GM23338 (cell line): ENCODE measurements around the gene PRIMPOL. TPM values are rescaled to one million over a fixed set of nuclear protein-coding genes. Genes with fewer than 3 reads are reported as not detected.

Experiments used
- ATAC-seq: fragments of 200-7000 bp; cut with Tn5 transposase; 3 replicates; pipeline ENCODE4 v1.9.1; 2020
- DNase-seq: peaks from one replicate; pipeline ENCODE4 v3.0.0-alpha.2; 2015; ENCODE audit warnings: low spot score
- H2AFZ ChIP-seq: fragments of 200-600 bp; sonication (generic); 2 replicates; pipeline ENCODE4 v1.8.0; 2016; ENCODE audit warnings: antibody characterized with exemption, mild to moderate bottlenecking, moderate library complexity
- H3F3A ChIP-seq: fragments of 200-600 bp; sonication (generic); replicated peaks from 2 replicates; pipeline ENCODE4 v1.8.0; 2017; ENCODE audit warnings: antibody characterized with exemption, mixed run types, low read depth
- H3K27ac ChIP-seq: fragments of 200-600 bp; sonication (generic); 2 replicates; pipeline ENCODE4 v1.6.1; 2016; ENCODE audit warnings: low read depth
- H3K27me3 ChIP-seq: fragments of 200-600 bp; sonication (generic); 2 replicates; pipeline ENCODE4 v1.8.0; 2016; ENCODE audit warnings: mild to moderate bottlenecking, mixed run types, moderate library complexity; ENCODE audit not compliant: insufficient read depth
- H3K36me3 ChIP-seq: fragments of 200-600 bp; sonication (generic); 2 replicates; pipeline ENCODE4 v1.8.0; 2016; ENCODE audit warnings: mild to moderate bottlenecking; ENCODE audit not compliant: insufficient read depth
- H3K4me1 ChIP-seq: fragments of 200-600 bp; sonication (generic); 2 replicates; pipeline ENCODE4 v1.8.0; 2016; ENCODE audit warnings: mild to moderate bottlenecking, moderate library complexity; ENCODE audit not compliant: insufficient read depth
- H3K4me2 ChIP-seq: fragments of 200-600 bp; sonication (generic); 2 replicates; pipeline ENCODE4 v1.7.1; 2017; ENCODE audit warnings: mixed run types
- H3K4me3 ChIP-seq: fragments of 200-600 bp; sonication (generic); 2 replicates; pipeline ENCODE4 v1.6.1; 2016; ENCODE audit warnings: mixed run types
- H3K79me2 ChIP-seq: fragments of 200-600 bp; sonication (generic); replicated peaks from 2 replicates; pipeline ENCODE4 v1.8.0; 2017; ENCODE audit warnings: mild to moderate bottlenecking; ENCODE audit not compliant: insufficient read depth
- H3K9me2 ChIP-seq: fragments of 200-600 bp; sonication (generic); 2 replicates; pipeline ENCODE4 v1.8.0; 2017; ENCODE audit not compliant: insufficient read depth
- H4K20me1 ChIP-seq: fragments of 200-600 bp; sonication (generic); replicated peaks from 2 replicates; pipeline ENCODE4 v1.8.0; 2017; ENCODE audit warnings: mild to moderate bottlenecking; ENCODE audit not compliant: insufficient read depth
- H3K27ac Mint-ChIP-seq: 2 replicates; pipeline ENCODE4 v1.8.0; 2020; ENCODE audit warnings: inconsistent platforms, mild to moderate bottlenecking, moderate library complexity, mixed read lengths
- H3K27me3 Mint-ChIP-seq: 3 replicates; pipeline ENCODE4 v1.8.0; 2022; ENCODE audit warnings: low read depth, mild to moderate bottlenecking, moderate library complexity, mixed read lengths, inconsistent platforms; ENCODE audit not compliant: insufficient read depth, poor library complexity
- H3K36me3 Mint-ChIP-seq: 3 replicates; pipeline ENCODE4 v1.8.0; 2021; ENCODE audit warnings: low read depth, mild to moderate bottlenecking, inconsistent platforms, moderate library complexity, mixed read lengths
- H3K4me1 Mint-ChIP-seq: 3 replicates; pipeline ENCODE4 v1.8.0; 2020; ENCODE audit warnings: mild to moderate bottlenecking, inconsistent platforms, mixed read lengths
- H3K4me3 Mint-ChIP-seq: 3 replicates; pipeline ENCODE4 v1.8.0; 2021; ENCODE audit warnings: moderate library complexity, mild to moderate bottlenecking, inconsistent platforms, mixed read lengths
- H3K9me3 Mint-ChIP-seq: 3 replicates; pipeline ENCODE4 v1.8.0; 2020; ENCODE audit warnings: moderate library complexity, mild to moderate bottlenecking, inconsistent platforms, mixed read lengths
- CTCF ChIP-seq, 2 experiments: fragments of 200-600 bp in 1 of 2; sonication (generic) in 1 of 2; conservative IDR thresholded peaks; 2 replicates each; pipeline versions ENCODE4 v1.5.1 to v1.6.1; 2016 to 2017; ENCODE audit warnings: antibody characterized with exemption in 2 of 2, low read depth in 2 of 2, mild to moderate bottlenecking in 2 of 2, moderate library complexity in 1 of 2
- ETS1 ChIP-seq: IDR thresholded peaks from 2 replicates; pipeline ENCODE4 v1.6.1; 2016; ENCODE audit warnings: antibody characterized with exemption
- EZH2 ChIP-seq: fragments of 200-600 bp; sonication (generic); IDR thresholded peaks from one replicate; pipeline ENCODE4 v1.8.0; 2017; ENCODE audit warnings: antibody characterized with exemption, mild to moderate bottlenecking, low read depth; ENCODE audit not compliant: unreplicated experiment
- JUNB ChIP-seq: IDR thresholded peaks from one replicate; pipeline ENCODE4 v1.6.1; 2016; ENCODE audit warnings: antibody characterized with exemption; ENCODE audit not compliant: unreplicated experiment
- NANOG ChIP-seq: IDR thresholded peaks from 2 replicates; pipeline ENCODE4 v1.6.1; 2016; ENCODE audit warnings: antibody characterized with exemption, borderline replicate concordance
- POLR2AphosphoS5 ChIP-seq: IDR thresholded peaks from 2 replicates; pipeline ENCODE4 v1.6.1; 2016; ENCODE audit warnings: antibody characterized with exemption, low read depth
- REST ChIP-seq: IDR thresholded peaks from one replicate; pipeline ENCODE4 v1.6.1; 2018; ENCODE audit warnings: antibody characterized with exemption; ENCODE audit not compliant: unreplicated experiment
- STAT1 ChIP-seq: IDR thresholded peaks from one replicate; pipeline ENCODE4 v1.6.1; 2016; ENCODE audit warnings: antibody characterized with exemption; ENCODE audit not compliant: unreplicated experiment
- ZNF331 ChIP-seq: fragments of 250-450 bp; sonication (Bioruptor Pico); IDR thresholded peaks from 2 replicates; pipeline ENCODE4 v1.5.0; 2020; ENCODE audit warnings: low read depth, mild to moderate bottlenecking, moderate library complexity
- ZNF462 ChIP-seq: fragments of 250-450 bp; sonication (Bioruptor Pico); IDR thresholded peaks from 2 replicates; pipeline ENCODE4 v1.5.0; 2020; ENCODE audit warnings: mild to moderate bottlenecking, moderate library complexity
- polyA plus RNA-seq: library from polyadenylated mRNA; unstranded; fragments of >200 nt; fragmentation: Nextera tagmentation; extraction: Ambion mirVana; gene quantifications from 2 replicates; pipeline ENCODE4 v1.2.1, GENCODE V29; 2016
- total RNA-seq: library from RNA; depleted of rRNA; stranded (reverse); fragments of >200 nt; shearing (Covaris generic); gene quantifications from 2 replicates; pipeline ENCODE4 v1.2.3, GENCODE V29; 2014

PRIMPOL gene
- total and polyA plus RNA-seq, 2 experiments from 2014 or later = 3.5 to 9.6 TPM

- H2AFZ ChIP-seq = no peak overlapping the region
- H3K4me1 ChIP-seq = no peaks in the 10 kb centered on the region
- no peaks in the 10 kb centered on the region for H3K36me3 ChIP-seq
- DNase-seq = no peak
- no peaks in the 10 kb centered on the region for H3K9me2 ChIP-seq
- H3K79me2 ChIP-seq = no peaks in the 10 kb centered on the region
- no peak for TF ChIP-seq JUNB
- TF ChIP-seq ETS1 = no peak
- no peak for TF ChIP-seq ZNF462
- TF ChIP-seq EZH2 = no peak
- TF ChIP-seq REST = no peak
- no peak for TF ChIP-seq ZNF331 (CRISPR knock-in tag)
- TF ChIP-seq NANOG = no peak
- no peak for TF ChIP-seq POLR2AphosphoS5
- no peak for TF ChIP-seq STAT1
- TF ChIP-seq CTCF (conservative IDR thresholded peaks at IDR 0.05; ENCODE audit: low read depth in 2 of 2) = no peak
- ATAC-seq = no peak
- H3K4me2 ChIP-seq = no peak overlapping the region
- no peaks in the 10 kb centered on the region for H3K9me3 Mint-ChIP-seq
- H3K4me3 Mint-ChIP-seq = no peak overlapping the region
- H3K36me3 Mint-ChIP-seq = peaks cover 26% of the 10 kb centered on the region; the same call in 2 of the 3 replicates
- H3K27me3 ChIP-seq = no peaks in the 10 kb centered on the region
- no peak overlapping the region for H3K27ac ChIP-seq
- no peak overlapping the region for H3K27ac Mint-ChIP-seq
- H3K27me3 Mint-ChIP-seq = peaks cover 2% of the 10 kb centered on the region
- H3F3A ChIP-seq = no peaks in the 10 kb centered on the region
- H3K4me3 ChIP-seq = no peak overlapping the region
- H4K20me1 ChIP-seq = no peaks in the 10 kb centered on the region
- H3K4me1 Mint-ChIP-seq = peaks cover 2% of the 10 kb centered on the region
Observed at GRCh38 chr4:184668511-184669114, 19.1 kb downstream of the PRIMPOL start.
